ENCODE results near the gene NELL1.
"Not testable (repeated sequence)": the region's sequence is repeated elsewhere in the genome, so short reads cannot be mapped to it uniquely, and the experiment has no call there.

Gene NELL1

DNA sequence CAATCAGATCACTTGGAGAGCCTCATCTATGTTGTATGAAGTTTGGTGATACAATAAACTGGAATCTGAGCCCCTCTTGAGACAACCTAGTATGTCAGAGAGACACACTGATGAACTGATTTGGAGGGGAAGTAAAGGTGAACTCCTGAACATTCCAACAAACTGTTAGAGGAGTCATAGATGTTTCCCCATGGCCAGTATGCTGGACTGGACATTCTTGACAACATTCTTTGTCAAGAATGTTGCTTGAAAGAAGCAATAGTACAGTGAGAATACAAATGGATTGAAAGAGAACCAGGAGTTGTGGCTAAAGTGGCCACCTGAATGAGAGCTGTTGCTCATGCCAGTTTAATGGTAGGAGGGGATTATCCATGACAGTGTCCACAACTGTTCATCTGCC is 588.1 kb downstream of the NELL1 start:
- DNase-seq: no peak

DNA sequence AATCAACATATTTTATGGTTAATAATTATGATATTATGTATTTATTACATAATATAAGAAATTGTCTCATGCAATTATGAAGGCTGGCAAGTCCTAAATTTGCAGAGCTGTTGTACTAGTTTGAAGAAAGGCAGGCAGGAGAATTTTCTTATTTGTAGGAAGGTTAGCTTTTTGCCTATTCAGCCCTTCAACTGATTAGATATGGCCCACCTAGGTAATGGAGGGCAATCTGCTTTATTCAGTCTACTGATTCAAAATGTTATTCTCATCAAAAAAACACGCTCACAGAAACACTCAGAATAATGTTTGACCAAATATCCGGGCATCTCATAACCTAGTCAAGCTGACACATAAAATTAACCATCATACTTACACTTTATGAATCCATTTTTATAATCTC is 589.0 kb downstream of the NELL1 start:
- no peak for DNase-seq

DNA sequence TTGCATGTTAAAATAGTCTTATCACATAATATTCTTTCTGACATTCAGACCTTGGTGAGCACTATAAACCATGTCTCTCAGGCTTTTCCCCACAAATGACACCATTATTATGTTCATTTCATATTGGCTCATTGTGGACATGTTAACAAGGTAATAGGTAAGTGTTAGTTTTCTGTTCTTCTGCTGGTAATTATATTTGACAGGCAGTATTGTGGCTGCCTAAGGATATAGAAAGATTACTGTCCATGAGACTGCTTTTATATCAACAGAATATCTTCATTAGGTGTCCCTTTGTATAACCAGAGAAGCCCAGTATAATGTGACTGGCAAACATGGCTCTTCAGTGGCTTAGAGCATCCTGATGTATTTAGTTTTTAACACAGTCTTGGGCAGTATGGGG is 590.7 kb downstream of the NELL1 start:
- DNase-seq: no peak

DNA sequence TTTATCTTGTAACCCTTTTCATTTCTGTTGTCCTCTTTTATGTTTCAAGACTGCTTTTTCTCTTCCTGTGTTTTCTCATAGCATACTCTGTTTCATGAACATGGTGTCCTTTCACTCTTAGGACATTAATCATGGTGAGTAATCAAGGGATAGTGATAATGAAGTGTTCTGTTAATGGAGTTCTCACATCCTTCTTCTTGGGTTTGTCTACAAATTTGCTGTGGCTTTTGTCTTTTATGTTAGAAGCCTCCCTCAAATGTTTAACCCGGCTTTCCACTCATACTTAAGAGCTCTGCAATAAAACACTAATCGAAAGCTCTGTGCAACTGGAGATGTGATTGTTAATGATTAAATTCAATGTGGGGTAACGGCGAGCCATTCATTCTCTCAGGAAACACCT is 593.6 kb downstream of the NELL1 start:
- DNase-seq: no peak

DNA sequence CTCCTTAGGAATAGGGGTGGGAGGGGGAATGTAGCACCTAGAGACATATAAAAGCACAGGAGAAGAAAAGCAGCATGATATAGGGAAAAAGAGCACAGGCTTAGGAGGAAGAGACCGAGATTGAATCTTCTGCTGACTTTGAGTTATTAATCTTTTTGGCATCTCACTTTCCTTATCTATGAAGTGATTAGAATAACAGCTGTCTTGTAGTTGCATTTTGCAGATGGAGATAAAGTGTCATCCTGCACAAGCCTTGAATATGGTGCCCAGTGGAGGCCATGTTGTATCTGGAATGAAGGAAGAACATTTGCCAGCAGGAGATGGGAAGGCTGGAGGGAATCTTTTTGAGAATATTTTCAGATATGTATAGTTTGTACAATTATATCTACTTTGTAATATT is 594.7 kb downstream of the NELL1 start:
- DNase-seq: no peak

DNA sequence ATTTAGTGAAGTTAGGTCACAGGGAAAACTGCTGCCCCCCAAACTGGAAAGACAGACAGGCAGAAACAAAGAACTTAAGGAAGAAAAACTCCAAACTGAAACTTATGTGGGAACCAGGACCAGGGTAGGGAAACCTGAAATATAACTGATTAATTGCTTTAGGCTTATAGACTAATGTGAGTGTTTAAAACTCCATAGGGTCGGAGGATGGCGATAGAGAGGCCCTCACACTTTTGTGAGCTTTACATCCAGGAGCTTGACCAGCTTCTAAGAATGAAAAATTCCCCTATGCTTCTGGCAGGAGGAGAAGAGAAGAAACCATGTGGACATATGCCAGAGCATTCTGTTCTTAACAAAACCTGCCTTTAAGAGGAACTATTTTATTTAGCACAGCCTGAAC is 598.6 kb downstream of the NELL1 start:
- DNase-seq: no peak

DNA sequence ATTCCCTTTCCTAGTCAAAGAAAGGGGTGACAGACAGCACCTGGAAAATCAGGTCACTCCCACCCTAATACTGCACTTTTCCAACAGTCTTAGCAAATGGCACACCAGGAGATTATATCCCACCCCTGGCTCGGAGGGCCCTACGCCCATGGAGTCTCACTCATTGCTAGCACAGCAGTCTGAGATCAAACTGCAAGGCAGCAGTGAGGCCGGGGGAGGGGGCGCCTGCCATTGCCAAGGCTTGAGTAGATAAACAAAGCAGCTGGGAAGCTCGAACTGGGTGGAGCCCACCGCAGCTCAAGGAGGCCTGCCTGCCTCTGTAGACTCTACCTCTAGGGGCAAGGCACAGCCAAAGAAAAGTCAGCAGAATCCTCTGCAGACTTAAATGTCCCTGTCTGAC is 602.8 kb downstream of the NELL1 start:
- not testable (repeated sequence) for DNase-seq

DNA sequence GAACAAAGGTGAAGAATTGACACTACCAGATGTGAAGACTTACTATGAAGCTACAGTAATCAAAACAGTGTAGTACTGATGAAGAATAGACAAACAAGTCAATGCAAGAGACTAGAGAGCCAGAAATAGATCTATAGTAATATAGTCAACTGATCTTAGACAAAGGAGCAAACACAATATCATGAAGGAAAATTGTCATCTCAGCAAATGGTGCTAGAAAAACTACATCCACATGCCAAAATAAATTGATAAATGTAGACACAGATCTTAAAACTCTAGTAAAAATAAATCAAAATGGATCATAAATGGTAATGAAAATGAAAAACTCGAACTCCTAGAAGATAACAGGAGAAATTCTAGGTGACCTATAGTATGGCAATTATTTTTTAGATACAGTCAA is 609.5 kb downstream of the NELL1 start:
- no peak for DNase-seq

DNA sequence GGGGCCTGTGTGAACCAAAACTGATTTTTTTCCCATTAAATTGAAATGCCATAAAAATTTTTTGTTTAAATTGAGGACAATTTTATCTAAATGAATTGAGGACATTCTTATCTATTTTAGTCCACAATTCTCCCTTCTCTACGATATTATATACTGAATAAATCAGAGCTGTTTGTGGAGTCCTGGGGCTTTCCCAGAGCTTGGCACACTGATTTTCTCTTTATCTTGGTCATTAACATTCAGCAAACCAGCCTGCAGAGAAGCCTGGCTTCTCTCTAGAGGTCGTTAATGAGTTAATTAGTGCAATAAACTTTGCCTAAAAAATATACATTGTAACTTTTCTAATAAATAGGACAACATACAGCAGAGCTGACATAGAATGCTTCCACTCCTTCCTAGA is 615.7 kb downstream of the NELL1 start:
- no peak for DNase-seq

DNA sequence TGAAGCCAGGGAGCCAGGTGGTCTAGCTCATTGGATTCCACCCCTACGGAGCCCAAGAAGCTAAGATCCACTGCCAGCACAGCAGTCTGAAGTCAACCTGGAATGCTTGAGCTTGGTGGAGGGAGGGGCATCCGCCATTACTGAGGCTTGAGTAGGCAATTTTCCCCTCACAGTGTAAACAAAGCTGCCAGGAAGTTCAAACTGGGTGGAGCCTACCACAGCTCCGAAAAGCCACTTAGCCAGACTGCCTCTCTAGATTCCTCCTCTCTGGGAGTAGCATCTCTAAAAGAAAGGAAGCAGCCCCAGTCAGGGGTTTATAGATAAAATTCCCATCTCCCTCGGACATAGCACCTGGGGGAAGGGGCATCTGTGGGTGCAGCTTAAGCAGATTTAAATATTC is 620.3 kb downstream of the NELL1 start:
- DNase-seq: no peak

DNA sequence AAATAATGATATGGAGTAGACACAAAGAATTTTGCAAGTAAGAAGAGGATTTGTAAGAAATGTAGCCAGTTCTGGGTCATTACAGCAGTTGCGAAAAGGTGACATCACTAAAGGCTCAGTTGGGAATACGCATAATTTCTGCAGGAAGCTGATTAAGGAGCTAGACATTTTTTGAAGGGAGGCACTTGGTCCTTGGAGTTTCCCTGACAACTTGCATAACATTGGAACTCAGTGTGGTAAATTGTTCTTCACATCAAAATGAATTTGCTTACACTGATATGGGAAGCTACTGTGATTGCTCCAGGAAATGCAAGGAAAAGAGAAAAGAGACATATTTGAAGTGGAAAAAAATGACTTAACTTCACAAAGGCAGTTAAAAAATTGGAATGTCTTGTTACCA is 626.1 kb downstream of the NELL1 start:
- DNase-seq: no peak

DNA sequence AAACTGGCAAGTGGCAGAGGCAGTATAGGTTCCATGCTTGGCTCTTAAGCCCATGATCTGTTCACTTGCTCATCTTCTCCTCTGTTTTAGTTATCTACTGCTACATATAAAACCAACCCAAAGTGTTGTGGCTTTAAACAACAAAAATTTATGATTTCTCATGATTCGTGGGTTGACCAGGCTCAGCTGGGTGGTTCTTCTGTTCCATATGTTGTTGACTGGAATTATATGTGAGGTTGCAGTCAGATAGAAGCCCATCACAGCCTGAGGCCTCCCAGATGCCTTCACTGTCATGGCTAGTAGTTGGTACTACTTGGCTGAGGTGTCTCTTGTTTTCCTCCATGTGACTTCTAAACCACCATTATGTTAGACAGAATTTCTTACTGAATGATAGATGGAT is 632.6 kb downstream of the NELL1 start:
- DNase-seq: no peak

DNA sequence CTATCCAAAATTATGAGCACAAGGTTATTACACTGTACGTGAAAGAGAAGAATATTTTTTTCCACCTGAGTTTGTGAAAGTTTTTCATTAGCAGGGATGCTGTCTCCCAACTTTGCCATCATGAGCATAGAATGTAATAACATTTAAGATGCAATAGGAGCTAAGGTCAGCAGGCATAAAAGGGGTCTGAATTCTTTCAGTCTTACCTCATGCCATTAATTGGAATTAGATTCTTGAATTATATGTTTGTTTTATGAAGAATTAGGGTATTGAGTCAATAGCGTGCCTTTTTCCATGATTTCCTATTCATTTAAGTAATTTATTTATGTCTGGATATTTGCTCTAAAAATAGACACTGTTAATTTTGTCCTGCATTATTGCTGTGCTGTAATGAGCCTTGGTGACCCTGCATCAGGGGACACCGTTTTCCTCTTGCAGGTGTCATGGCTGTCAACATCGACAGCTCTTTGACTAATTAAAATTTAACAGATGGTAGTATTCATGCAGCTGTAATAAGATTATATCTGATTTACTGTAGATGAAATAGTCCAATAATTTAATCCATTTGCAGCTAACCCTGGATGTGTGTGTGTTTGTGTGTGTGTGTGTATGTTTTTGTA is 637.5 kb downstream of the NELL1 start:
- no peak for DNase-seq

DNA sequence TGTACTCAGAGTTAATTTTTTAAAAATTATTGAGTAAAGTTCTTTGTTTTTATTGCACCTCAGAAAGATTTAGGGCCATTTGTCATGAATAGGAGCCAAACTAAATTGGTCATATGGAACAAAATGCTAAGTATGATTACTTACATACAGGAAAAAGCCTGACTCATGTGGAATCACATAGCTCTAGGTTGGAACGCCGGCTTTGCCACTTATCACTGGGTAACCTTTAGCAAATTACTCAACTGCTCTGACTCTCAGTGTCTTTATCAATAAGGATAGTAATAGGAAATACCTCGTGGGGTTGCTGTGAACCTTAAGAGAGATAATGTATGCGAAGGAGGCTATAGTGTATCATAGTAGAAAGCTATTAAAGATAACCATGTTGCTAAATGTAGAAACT is 638.5 kb downstream of the NELL1 start:
- DNase-seq: no peak

DNA sequence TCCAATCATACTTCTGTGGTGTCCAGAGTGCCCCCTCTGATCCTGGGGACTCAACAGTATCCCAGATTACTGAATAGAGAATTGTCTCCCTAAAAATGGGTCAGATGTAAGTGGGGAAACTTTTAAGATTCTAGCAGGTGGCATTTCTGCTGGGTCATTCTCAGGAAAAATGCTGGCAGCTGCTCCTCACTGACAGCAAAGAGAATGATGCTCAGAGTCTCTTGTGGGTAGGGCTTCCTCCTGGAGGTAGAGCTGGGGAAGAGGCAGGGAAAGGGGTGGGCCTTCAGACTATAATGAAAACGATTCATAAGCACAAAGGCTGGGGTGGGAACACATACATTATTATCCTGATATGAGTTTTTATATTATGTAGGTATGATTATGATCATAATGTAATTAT is 647.2 kb downstream of the NELL1 start:
- no peak for DNase-seq

DNA sequence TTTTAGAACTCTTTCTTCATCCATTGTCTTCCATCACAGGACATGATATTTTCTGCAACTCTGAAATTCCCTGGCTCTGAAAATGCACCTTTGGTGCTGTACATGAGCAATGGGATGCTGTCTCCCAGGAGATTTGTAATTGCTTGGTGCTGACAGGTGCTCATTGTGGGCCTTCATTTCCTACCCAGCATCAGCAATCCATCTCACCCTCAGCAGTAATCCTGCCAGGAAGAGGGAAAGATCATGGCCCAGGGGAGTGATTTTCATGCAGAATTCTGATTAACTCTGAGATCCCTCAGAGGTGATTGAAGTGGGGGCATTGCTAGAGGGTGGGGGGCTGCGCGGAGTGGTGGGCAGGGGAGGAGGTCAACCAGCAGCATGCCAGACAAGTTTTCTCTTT is 651.7 kb downstream of the NELL1 start:
- no peak for DNase-seq

DNA sequence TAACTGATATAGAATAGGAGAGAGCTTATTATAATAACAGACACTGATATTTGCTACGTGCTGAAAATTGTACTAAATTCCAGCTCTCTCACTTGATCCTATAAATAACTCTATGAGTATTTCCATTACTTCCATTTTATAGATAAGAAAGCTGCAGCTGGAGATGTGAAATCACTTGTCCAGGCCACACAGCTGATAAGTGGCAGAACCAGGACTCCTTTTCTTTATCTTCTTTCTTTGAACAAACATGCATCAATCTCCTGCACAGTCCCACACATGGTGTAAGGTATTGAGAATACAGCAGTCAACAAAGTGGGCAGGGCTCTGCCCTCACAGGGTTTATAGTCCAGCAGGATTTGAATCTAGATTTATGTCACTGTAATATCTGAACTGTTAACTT is 652.1 kb downstream of the NELL1 start:
- no peak for DNase-seq

DNA sequence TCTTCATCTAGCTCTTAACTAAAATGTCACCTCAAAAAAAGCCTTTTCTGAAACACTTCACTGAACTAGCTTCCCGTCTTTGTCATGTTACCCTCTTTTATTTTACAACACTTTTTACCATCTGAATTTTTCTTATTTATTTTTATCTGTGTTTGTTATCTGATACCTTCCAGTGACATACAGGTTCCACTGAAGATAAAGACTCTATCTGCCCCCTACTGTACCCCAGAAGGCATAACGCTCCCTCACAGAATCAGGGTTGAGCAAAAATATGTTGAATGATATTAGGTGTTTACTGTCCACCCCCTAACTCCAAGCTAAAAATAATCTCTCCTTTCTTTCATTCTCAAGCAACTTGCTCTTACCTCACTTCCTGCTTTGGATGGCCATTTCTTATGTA is 654.2 kb downstream of the NELL1 start:
- no peak for DNase-seq

DNA sequence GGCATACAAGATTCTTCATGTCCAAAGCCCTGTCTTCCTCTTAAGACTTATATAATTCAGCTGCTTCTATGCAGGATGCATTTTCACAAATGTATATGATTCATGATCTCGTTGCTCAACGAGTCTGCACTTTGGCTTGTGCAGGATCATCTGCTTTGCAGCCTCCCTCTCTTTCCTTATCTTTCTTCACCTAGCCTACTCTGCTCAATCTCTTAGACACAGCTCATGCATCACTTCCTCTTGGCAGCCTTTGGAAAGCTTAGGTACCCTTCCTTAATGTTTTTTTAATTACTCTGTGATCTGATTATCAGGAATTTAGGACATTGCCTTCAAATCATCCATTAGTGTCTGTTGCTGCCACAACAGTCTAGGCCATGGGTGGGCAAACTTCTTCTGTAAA is 673.8 kb downstream of the NELL1 start:
- DNase-seq: no peak

DNA sequence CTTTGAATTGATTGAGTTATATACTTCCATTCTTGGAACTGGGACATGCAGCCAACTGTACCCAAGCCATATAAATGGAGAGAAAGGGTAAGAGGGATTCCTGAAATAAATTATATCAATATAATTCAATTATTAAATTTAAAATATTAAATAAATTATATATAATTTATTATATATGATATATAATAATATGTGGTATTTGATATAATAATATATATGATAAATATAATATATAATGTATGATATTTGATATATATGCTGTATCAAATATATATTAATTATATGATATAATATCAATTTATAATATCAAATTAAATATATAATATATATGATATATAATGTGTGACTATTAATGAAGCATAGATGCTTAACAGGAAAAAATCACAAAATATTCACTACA is 677.0 kb downstream of the NELL1 start:
- DNase-seq: no peak

DNA sequence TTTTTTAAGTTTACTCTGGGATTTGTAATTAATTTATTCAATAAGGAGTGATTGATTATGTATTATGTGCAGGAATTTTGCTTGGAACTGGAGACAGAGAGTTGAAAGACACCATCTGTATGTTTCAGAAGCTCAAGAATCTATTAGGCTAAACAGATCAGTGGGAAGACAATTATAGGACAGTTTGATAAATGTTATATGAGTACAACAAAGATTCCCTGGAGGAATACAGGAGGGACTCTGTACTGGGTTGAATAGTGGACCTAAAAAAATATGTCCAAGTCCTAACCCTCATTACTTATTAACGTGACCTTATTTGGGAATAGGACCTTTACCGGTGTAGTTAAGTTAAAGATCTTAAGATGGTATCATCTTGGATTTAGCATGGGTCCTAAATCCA is 681.2 kb downstream of the NELL1 start:
- DNase-seq: no peak

DNA sequence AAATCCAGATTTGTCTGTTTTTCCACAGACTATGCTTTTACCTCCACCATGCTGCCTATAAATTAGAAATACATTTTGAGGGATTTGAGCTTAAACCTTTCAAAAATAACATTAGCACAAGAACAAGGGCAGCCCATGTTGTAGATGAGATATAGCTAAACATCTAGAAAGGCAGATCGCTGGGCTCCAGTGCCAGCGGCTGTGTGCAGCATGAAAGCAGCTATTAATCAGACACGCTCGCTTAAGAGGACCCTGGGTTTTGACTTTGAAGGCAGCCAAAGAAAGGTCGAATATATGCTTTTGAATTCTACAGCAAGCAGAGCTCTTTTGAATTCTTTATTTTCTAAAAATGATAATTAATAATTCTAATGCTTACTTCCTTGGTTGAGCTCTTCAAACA is 684.0 kb downstream of the NELL1 start:
- DNase-seq: no peak

DNA sequence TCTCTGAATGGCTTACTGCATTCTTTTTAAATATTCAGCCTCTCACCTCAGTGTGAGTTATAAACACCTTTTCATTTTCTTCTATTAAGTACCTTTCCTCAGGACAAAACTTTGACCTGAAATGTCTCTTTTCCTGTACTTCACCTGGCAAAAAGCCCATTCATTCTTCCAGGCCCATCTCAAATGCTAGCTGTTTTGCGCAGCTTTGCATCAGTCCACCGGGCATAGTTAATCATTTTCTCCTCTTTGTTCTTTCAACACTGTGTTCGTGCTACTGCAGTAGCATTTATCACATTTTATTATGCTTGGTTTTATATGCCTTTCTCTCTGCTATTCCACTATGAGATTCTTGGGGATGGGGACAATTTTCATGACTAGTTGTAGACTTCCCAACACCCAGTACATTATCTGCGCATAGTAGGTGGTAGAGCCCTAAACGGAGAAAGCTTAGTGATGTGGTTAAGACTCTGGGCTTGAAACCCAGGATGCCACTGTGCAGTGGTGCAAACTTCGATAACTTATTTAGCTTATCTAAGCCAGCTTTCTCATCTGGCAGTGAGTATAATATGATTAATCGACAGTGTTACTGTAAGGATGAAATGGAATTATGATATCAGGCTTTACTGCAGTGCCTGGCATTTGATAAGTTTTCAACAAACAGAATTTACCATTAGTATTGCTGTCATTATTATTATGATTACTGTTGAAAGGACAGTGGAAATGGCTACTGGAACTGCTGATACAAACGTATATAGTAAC is 695.7 kb downstream of the NELL1 start:
- DNase-seq: no peak

DNA sequence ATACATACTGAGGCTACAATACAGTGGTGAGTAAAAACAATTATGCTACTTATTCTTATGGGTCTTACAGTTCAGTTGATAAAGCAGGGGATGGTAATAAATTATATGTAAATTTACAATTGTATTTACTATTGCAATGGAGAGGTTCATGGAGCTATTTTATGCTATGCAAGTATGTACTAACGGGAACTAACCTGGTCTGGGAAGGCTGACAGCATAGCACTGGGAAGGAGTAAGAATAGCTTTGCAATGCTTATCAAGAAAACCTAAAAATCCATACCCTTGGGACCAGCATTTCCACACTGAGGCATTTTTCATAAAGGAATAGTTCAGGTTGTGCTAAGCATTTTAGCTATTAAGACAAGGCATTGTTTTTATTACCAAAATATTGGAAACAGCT is 700.6 kb downstream of the NELL1 start:
- no peak for DNase-seq

DNA sequence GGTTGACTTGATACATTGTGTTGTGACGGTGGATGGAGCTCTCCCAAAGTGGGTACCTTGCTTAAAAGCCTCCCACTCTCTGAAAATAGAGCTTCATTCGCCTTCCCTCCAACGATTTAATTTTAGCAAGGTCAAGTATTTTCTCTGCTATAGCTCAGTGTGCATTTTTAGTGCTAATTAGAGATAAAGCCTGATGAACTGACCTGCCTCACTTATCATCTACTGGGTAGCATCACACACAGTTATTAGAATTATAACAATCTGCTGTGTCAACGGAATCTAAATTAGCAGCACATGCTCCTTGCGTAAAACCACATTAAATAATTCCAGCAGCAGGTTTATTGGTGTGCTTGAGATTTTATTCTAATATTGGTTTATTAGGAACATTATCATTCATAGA is 701.7 kb downstream of the NELL1 start:
- no peak for DNase-seq
